Measurements from ENCODE around the gene RGL3. TPM values are rescaled to one million over a fixed set of nuclear protein-coding genes. Genes with fewer than 3 reads are reported as not detected.

Gene RGL3
- total RNA-seq, 2 donors from 2014 or later, result 125 to 131 TPM

- no peak overlapping the region for H3K27ac Mint-ChIP-seq
Observed at GRCh38 chr19:11425719-11426457, 6.8 kb upstream of the RGL3 start.

GRCh38 chr19:11423791-11424181 is 4.7 kb upstream of the RGL3 start:
- no peaks in the 10 kb centered on the region for H3K9me3 Mint-ChIP-seq
- H3K9me3 ChIP-seq (ENCODE audit: control insufficient read depth, low read length), result no peaks in the 10 kb centered on the region
- peaks cover 50% of the 10 kb centered on the region for H3K27me3 Mint-ChIP-seq (ENCODE audit: insufficient read depth)
- no peaks in the 10 kb centered on the region for H3K36me3 Mint-ChIP-seq (ENCODE audit: low read depth)
- H3K4me1 Mint-ChIP-seq, result peaks cover 7% of the 10 kb centered on the region
- H3K4me3 Mint-ChIP-seq, result no peak overlapping the region
- WGBS, 2 experiments (ENCODE audit: insufficient coverage in 1 of 2, insufficient read length in 1 of 2), result 81 to 86% methylated on average over 14 to 22 of the region's 22 CpGs
- no peak for TF ChIP-seq CTCF (conservative IDR thresholded peaks at IDR 0.05)
- no peak overlapping the region for H3K4me3 ChIP-seq (ENCODE audit: low read length)
- peaks cover 53% of the 10 kb centered on the region for H3K27me3 ChIP-seq (ENCODE audit: control insufficient read depth, insufficient read depth, low read length, poor library complexity, severe bottlenecking)
- no peak overlapping the region for H3K9ac ChIP-seq (ENCODE audit: extremely low read depth, low read length, poor library complexity, severe bottlenecking)
- no peak for DNase-seq
- peaks cover 3% of the 10 kb centered on the region for H3K4me1 ChIP-seq (ENCODE audit: control insufficient read depth, insufficient read depth, low read length)
- no peak overlapping the region for H3K27ac ChIP-seq (ENCODE audit: low read depth, low read length)
- no peaks in the 10 kb centered on the region for H3K36me3 ChIP-seq (ENCODE audit: control insufficient read depth, insufficient read depth, low read length)
- no peak overlapping the region for H3K27ac Mint-ChIP-seq

More at GRCh38 chr19:11425719-11426457, 6.8 kb upstream of the RGL3 start:
- Histone ChIP-seq H3K4me1 (ENCODE audit: control insufficient read depth, insufficient read depth, low read length) (no peaks in the 10 kb centered on the region), H3K9ac (ENCODE audit: extremely low read depth, low read length, poor library complexity, severe bottlenecking) (no peak overlapping the region), H3K36me3 (ENCODE audit: control insufficient read depth, insufficient read depth, low read length) (no peaks in the 10 kb centered on the region), H3K27me3 (ENCODE audit: control insufficient read depth, insufficient read depth, low read length, poor library complexity, severe bottlenecking) (peaks cover 34% of the 10 kb centered on the region), H3K9me3 (ENCODE audit: control insufficient read depth, low read length) (no peaks in the 10 kb centered on the region), H3K27ac (ENCODE audit: low read depth, low read length) (no peak overlapping the region), H3K4me3 (ENCODE audit: low read length) (no peak overlapping the region)
- Mint-ChIP-seq H3K4me1 (peaks cover 4% of the 10 kb centered on the region), H3K36me3 (ENCODE audit: low read depth) (no peaks in the 10 kb centered on the region), H3K4me3 (no peak overlapping the region), H3K27me3 (ENCODE audit: insufficient read depth) (peaks cover 32% of the 10 kb centered on the region), H3K9me3 (no peaks in the 10 kb centered on the region)
- 93 to 94% methylated on average over 15 to 27 of the region's 28 CpGs for whole genome bisulfite sequencing, 2 experiments (ENCODE audit: insufficient coverage in 1 of 2, insufficient read length in 1 of 2)
- peak; percentile 86 for DNase-seq
- TF ChIP-seq CTCF (conservative IDR thresholded peaks at IDR 0.05), result no peak

- Histone ChIP-seq H3K4me1 (ENCODE audit: control insufficient read depth, insufficient read depth, low read length) (peaks cover 3% of the 10 kb centered on the region), H3K9ac (ENCODE audit: extremely low read depth, low read length, poor library complexity, severe bottlenecking) (no peak overlapping the region), H3K27me3 (ENCODE audit: control insufficient read depth, insufficient read depth, low read length, poor library complexity, severe bottlenecking) (peaks cover 57% of the 10 kb centered on the region), H3K27ac (ENCODE audit: low read depth, low read length) (no peak overlapping the region), H3K36me3 (ENCODE audit: control insufficient read depth, insufficient read depth, low read length) (no peaks in the 10 kb centered on the region), H3K4me3 (ENCODE audit: low read length) (no peak overlapping the region), H3K9me3 (ENCODE audit: control insufficient read depth, low read length) (no peaks in the 10 kb centered on the region)
- no peaks in the 10 kb centered on the region for H3K36me3 Mint-ChIP-seq (ENCODE audit: low read depth)
- H3K4me3 Mint-ChIP-seq, result no peak overlapping the region
- TF ChIP-seq CTCF (conservative IDR thresholded peaks at IDR 0.05), result no peak
- H3K27ac Mint-ChIP-seq, result no peak overlapping the region
- WGBS, 2 experiments (ENCODE audit: insufficient coverage in 1 of 2, insufficient read length in 1 of 2), result 85 to 89% methylated on average over 21 to 27 of the region's 27 CpGs
- DNase-seq, result no peak
- peaks cover 7% of the 10 kb centered on the region for H3K4me1 Mint-ChIP-seq
- H3K27me3 Mint-ChIP-seq (ENCODE audit: insufficient read depth), result peaks cover 50% of the 10 kb centered on the region
- H3K9me3 Mint-ChIP-seq, result no peaks in the 10 kb centered on the region
Observed at GRCh38 chr19:11423164-11423790, 4.2 kb upstream of the RGL3 start.
